Skeletal muscle cell (primary cell): ENCODE measurements around the gene SMC3.

ENCODE experiments used
- DNase-seq: peaks from one replicate; pipeline ENCODE4 v3.0.0-alpha.2; 2010; ENCODE audit warnings: low read depth
- H3K4me3 ChIP-seq: 2 replicates; pipeline ENCODE4 v1.5.1; 2011; ENCODE audit warnings: low read depth, mild to moderate bottlenecking, control low read depth, low read length, moderate library complexity

Gene SMC3

GRCh38 chr10:110540031-110540430 lies 27.5 kb upstream of the SMC3 start:
- H3K4me3 ChIP-seq: no peak overlapping the region
- DNase-seq: no peak

- no peak for DNase-seq
Observed at GRCh38 chr10:110544958-110545537, 22.4 kb upstream of the SMC3 start.

GRCh38 chr10:110546077-110546476 lies 21.4 kb upstream of the SMC3 start:
- H3K4me3 ChIP-seq: no peak overlapping the region
- DNase-seq: no peak

More at GRCh38 chr10:110544958-110545537, 22.4 kb upstream of the SMC3 start:
- no peak overlapping the region for H3K4me3 ChIP-seq

DNA sequence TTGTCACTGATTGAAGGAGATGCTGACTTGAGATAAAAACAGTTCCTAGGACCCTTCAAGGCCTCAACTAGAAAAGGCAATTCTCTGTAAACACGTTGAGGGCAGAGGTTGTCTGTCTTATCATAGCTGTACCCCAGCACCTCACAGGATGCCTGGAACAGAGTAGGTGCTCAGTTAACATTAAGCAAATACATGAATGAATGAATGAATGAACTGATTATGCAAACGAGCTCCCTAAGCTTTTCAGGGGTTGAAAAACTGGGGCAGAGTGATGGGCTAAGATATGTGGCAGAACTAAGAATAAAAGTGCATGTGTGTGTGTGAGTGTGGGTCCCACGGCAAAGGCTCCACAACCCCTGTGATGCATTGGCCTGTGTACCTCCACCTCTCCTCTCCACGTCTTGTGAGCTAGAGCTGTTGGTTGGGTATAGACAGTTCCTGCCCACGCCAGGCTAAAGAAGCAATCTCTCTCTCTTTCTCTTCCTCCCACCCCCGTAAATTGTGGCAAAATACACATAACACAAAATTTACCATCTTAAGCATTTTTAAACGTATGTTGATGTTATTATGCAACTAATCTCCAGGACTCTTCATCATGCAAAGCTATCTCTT lies 20.9 kb upstream of the SMC3 start:
- DNase-seq: no peak

GRCh38 chr10:110547139-110547761 lies 20.2 kb upstream of the SMC3 start:
- no peak overlapping the region for H3K4me3 ChIP-seq
- DNase-seq: no peak

More for the DNA sequence above, 20.9 kb upstream of the SMC3 start:
- no peak overlapping the region for H3K4me3 ChIP-seq

- no peak overlapping the region for H3K4me3 ChIP-seq
Observed at GRCh38 chr10:110548002-110548401, 19.5 kb upstream of the SMC3 start.

GRCh38 chr10:110549211-110549610 lies 18.3 kb upstream of the SMC3 start:
- DNase-seq: no peak
- H3K4me3 ChIP-seq: no peak overlapping the region

More at GRCh38 chr10:110548002-110548401, 19.5 kb upstream of the SMC3 start:
- no peak for DNase-seq

GRCh38 chr10:110553905-110554304 lies 13.6 kb upstream of the SMC3 start:
- DNase-seq: no peak
- H3K4me3 ChIP-seq: no peak overlapping the region

DNA sequence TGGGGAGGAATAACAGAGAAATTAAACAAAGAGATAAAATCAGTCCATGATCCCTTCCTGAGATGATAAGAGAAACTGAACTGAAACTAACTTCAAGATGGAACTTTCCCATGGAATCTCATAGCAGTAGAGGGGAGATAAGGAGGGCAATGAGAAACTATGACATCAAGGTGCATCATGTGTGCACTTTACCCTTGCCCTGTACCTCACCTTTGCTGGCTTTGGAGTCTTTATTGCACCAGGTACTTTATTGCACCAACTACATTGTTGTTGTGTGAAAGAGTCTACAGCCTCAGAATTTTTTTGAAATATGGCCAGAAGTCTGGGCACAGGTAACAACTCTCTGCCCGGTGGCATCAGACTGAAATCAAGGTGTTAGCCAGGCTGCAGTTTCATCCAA lies 11.2 kb upstream of the SMC3 start:
- H3K4me3 ChIP-seq: no peak overlapping the region
- DNase-seq: no peak

GRCh38 chr10:110556969-110557601 lies 10.4 kb upstream of the SMC3 start:
- DNase-seq: no peak
- H3K4me3 ChIP-seq: no peak overlapping the region

- H3K4me3 ChIP-seq: no peak overlapping the region
- no peak for DNase-seq
Observed at GRCh38 chr10:110558041-110558440, 9.5 kb upstream of the SMC3 start.

DNA sequence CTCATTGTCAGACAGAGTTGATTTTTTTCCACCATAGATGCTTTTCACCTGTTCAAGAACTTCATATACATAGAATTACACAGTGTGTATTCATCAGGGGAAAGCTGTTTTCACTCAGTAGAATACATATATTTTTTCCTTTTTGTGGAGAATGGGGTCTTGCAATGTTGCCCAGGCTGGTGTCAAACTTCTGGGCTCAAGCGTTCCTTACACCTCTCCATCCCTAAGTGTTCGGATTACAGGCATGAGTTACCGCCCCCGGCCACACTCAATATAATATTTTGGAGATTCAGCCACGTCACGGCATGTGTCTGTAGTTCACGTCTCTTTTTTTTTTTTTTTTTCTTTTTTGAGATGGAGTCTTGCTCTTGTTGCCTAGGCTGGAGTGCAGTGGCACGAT lies 7.5 kb upstream of the SMC3 start:
- H3K4me3 ChIP-seq: no peak overlapping the region
- DNase-seq: no peak

GRCh38 chr10:110561292-110561691 lies 6.2 kb upstream of the SMC3 start:
- H3K4me3 ChIP-seq: no peak overlapping the region
- no peak for DNase-seq

GRCh38 chr10:110562348-110562747 lies 5.1 kb upstream of the SMC3 start:
- no peak for DNase-seq

DNA sequence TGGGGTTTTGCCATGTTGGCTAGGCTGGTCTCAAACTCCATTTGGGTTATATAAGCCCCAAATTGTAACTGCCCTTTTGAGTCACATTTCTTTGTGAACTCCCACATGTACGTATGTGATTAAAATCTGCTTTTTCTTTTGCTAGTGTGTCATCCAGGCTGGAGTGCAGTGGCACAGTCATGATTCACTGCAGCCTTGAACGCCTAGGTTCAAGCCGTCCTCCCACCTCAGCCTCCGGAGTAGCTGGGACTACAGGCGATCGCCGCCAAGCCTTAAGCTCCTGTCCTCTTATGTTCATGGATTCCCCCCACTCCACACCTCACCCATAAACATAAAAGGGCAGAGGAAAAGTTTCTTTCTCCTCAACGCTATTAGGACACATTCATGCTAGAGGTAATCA lies 4.4 kb upstream of the SMC3 start:
- H3K4me3 ChIP-seq: no peak overlapping the region
- DNase-seq: no peak

More at GRCh38 chr10:110562348-110562747, 5.1 kb upstream of the SMC3 start:
- no peak overlapping the region for H3K4me3 ChIP-seq

- no peak for DNase-seq
- peak overlapping the region; percentile 93 for H3K4me3 ChIP-seq
Observed at GRCh38 chr10:110566472-110567200, 859 bp upstream of the SMC3 start.

DNA sequence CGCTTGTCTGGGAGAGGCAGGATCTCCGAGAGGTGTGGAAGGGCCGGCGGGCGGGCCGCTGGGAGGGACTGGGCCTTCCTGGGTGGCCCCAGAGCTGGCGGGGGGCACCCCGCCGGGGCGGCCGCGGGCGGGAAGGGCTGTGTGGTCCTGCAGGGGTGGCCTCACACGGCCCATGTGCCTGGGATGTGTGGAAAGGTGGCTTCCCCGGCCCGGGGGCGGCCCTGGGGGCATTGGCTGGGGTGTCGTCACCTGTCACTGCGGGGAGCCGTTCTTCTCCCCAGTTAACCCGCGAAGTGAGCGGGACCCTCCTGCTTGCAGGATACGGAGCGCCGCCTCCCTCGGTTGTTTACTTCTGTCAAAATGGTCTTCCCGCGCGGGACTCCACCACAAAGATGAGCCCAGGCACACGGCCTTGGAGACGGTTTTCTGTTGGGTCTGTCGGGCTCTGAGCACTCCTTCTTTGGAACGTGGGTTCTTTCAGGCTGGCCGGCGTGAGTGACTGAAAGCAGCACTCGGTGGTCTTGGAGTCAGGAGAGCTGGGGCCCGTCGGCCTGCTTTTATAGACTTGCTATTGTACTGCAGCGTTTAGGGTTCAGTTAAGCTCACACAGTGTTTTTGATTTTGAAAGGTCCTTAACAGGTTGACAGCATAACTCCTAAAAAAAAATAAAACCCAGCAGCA lies 700 bp downstream of the SMC3 start:
- DNase-seq: no peak
- peak overlapping the region; percentile 93 for H3K4me3 ChIP-seq

DNA sequence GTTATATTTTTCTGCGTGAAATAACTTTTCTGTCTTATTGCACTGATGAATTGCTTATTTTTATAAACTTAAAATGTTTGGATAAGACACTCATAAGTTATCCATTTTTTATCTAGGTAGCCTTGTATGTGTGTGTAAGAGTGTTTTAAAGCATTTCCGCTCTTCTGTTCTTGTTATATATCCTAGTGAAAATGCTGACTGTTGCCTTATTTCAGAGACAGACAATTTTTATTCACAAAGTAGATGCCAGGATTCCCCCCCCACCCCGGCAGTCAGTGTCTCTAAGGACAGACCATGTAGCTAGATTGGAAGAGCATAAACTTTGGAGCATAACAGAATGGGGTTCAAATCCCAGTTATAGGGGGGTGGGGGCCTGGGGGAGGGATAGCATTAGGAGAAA lies 1.6 kb downstream of the SMC3 start:
- H3K4me3 ChIP-seq: no peak overlapping the region
- DNase-seq: no peak

DNA sequence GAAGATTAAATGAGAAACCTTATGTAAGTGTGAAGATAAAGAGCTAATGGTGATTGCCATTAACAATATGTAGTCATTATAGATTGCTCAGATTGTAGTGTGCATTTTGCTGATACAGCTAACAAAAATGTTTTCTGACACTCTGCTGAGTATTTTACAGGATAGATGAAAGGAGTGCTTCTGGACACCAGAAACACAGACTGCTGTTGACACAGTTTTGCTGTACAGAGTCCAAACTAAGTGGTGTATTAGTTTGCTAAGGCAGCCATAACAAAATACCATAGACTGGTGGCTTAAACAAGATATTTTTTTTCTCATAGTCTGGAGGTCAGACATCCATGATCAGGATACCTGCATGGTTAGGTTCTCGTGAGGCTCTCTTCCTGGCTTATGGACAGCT lies 2.2 kb downstream of the SMC3 start:
- H3K4me3 ChIP-seq: no peak overlapping the region
- no peak for DNase-seq
